Measurements from ENCODE around the gene TCTN1.

Gene TCTN1

GRCh38 chr12:110684312-110684836 lies 70.4 kb downstream of the TCTN1 start:
- no peak for FAIRE-seq

GRCh38 chr12:110686294-110686903 lies 72.5 kb downstream of the TCTN1 start:
- FAIRE-seq = no peak

- FAIRE-seq = no peak
Observed at GRCh38 chr12:110687396-110688169, 73.7 kb downstream of the TCTN1 start.

- FAIRE-seq = no peak
Observed at GRCh38 chr12:110688446-110689280, 74.7 kb downstream of the TCTN1 start, which contains the start of gene HVCN1. Gene HVCN1 (minus strand): TSS chr12:110689115. CDS start chr12:110683245, 5,870 bp downstream.

GRCh38 chr12:110689281-110690126 lies 75.6 kb downstream of the TCTN1 start:
- FAIRE-seq = no peak

GRCh38 chr12:110690127-110690430 lies 76.2 kb downstream of the TCTN1 start:
- FAIRE-seq = no peak

- no peak for FAIRE-seq
Observed at GRCh38 chr12:110693731-110694130, 79.8 kb downstream of the TCTN1 start.

GRCh38 chr12:110694330-110694901 lies 80.5 kb downstream of the TCTN1 start:
- FAIRE-seq = no peak

- no peak for FAIRE-seq
Observed at GRCh38 chr12:110696283-110696682, 82.4 kb downstream of the TCTN1 start.

- FAIRE-seq = no peak
Observed at GRCh38 chr12:110697236-110697635, 83.3 kb downstream of the TCTN1 start.

- FAIRE-seq = peak; percentile 69
Observed at GRCh38 chr12:110698171-110698902, 84.4 kb downstream of the TCTN1 start.
